ENCODE data around the gene PSG6.
"Not testable (repeated sequence)": the region's sequence is repeated elsewhere in the genome, so short reads cannot be mapped to it uniquely, and the experiment has no call there.

- not testable (repeated sequence) for TF ChIP-seq CTCF (IDR thresholded peaks at IDR 0.05; ENCODE audit: insufficient read depth, low read length); POLR2AphosphoS5 (IDR thresholded peaks at IDR 0.05; ENCODE audit: low read depth); REST (IDR thresholded peaks at IDR 0.05; ENCODE audit: insufficient replicate concordance, low read depth); GABPA (IDR thresholded peaks at IDR 0.05; ENCODE audit: low read depth)
Measured at GRCh38 chr19:42937107-42937506, 19.4 kb upstream of the PSG6 start, which contains the start of gene PSG7.
